ENCODE results near the gene NFATC3. TPM values are rescaled to one million over a fixed set of nuclear protein-coding genes. Genes with fewer than 3 reads are reported as not detected.
A peak's percentile ranks its signal among the peaks of the same experiment; 100 is the strongest.

The NFATC3 gene
- total and polyA plus RNA-seq, 2 donors (not counting 1 experiment from before 2014, with no cell fraction given) = 33.4 to 115 TPM

DNA sequence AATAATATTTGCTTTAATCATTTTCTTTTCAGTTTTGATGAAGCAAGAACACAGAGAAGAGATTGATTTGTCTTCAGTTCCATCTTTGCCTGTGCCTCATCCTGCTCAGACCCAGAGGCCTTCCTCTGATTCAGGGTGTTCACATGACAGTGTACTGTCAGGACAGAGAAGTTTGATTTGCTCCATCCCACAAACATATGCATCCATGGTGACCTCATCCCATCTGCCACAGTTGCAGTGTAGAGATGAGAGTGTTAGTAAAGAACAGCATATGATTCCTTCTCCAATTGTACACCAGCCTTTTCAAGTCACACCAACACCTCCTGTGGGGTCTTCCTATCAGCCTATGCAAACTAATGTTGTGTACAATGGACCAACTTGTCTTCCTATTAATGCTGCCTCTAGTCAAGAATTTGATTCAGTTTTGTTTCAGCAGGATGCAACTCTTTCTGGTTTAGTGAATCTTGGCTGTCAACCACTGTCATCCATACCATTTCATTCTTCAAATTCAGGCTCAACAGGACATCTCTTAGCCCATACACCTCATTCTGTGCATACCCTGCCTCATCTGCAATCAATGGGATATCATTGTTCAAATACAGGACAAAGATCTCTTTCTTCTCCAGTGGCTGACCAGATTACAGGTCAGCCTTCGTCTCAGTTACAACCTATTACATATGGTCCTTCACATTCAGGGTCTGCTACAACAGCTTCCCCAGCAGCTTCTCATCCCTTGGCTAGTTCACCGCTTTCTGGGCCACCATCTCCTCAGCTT lies 105.8 kb downstream of the NFATC3 start:
- H3K9ac ChIP-seq (ENCODE audit: low read length) = no peak overlapping the region
- no peak for DNase-seq
- no peaks in the 10 kb centered on the region for H3K27me3 Mint-ChIP-seq
- ChIA-PET CTCF (no interaction called here), POLR2A (no interaction called here)
- peaks cover 40% of the 10 kb centered on the region for H3K79me2 ChIP-seq (ENCODE audit: control insufficient read depth, insufficient read depth, low read length)
- no peaks in the 10 kb centered on the region for H3K27me3 ChIP-seq (replicated peaks in 1 of 4; ENCODE audit: control extremely low read depth in 1 of 4, control insufficient read depth in 3 of 4, insufficient read depth in 4 of 4, low read length in 3 of 4)
- peak overlapping the region; percentile 28 for H3K27ac Mint-ChIP-seq
- peaks cover 9 to 57% of the 10 kb centered on the region in 2 experiments for H3K36me3 ChIP-seq (replicated peaks in 1 of 2; ENCODE audit: control extremely low read depth in 1 of 2, control insufficient read depth in 1 of 2, extremely low read depth in 1 of 2, insufficient read depth in 2 of 2, low read length in 1 of 2)
- no peaks in the 10 kb centered on the region for H3K4me1 Mint-ChIP-seq
- TF ChIP-seq EZH2 (IDR thresholded peaks at IDR 0.05; ENCODE audit: borderline replicate concordance, insufficient read depth, low read depth, low read length, poor library complexity, severe bottlenecking) = no peak
- TF ChIP-seq, protein P1, sequence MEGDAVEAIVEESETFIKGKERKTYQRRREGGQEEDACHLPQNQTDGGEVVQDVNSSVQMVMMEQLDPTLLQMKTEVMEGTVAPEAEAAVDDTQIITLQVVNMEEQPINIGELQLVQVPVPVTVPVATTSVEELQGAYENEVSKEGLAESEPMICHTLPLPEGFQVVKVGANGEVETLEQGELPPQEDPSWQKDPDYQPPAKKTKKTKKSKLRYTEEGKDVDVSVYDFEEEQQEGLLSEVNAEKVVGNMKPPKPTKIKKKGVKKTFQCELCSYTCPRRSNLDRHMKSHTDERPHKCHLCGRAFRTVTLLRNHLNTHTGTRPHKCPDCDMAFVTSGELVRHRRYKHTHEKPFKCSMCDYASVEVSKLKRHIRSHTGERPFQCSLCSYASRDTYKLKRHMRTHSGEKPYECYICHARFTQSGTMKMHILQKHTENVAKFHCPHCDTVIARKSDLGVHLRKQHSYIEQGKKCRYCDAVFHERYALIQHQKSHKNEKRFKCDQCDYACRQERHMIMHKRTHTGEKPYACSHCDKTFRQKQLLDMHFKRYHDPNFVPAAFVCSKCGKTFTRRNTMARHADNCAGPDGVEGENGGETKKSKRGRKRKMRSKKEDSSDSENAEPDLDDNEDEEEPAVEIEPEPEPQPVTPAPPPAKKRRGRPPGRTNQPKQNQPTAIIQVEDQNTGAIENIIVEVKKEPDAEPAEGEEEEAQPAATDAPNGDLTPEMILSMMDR (IDR thresholded peaks at IDR 0.05) = no peak
- WGBS (ENCODE audit: insufficient coverage) = 95% methylated on average over 2 of the region's 2 CpGs
- no peak overlapping the region for H3K4me3 ChIP-seq (ENCODE audit: control extremely low read depth in 1 of 5, extremely low read depth in 1 of 5, insufficient read depth in 1 of 5, low read depth in 2 of 5, low read length in 4 of 5)
- H3K4me1 ChIP-seq (ENCODE audit: control insufficient read depth in 2 of 2, insufficient read depth in 2 of 2, low read length in 2 of 2) = no peaks in the 10 kb centered on the region
- H3K4me3 Mint-ChIP-seq = no peak overlapping the region
- intact Hi-C loops (cut with micrococcal nuclease) = no loop called here
- H2AFZ ChIP-seq (ENCODE audit: insufficient read depth, low read depth, low read length, poor library complexity, severe bottlenecking) = no peak overlapping the region
- peaks cover 0 to 8% (median 0%) of the 10 kb centered on the region in 3 donors for H3K9me3 ChIP-seq (ENCODE audit: control extremely low read depth in 1 of 3, control insufficient read depth in 2 of 3, insufficient read depth in 1 of 3, low read length in 2 of 3)
- H3K4me2 ChIP-seq (replicated peaks; ENCODE audit: low read depth, low read length, poor library complexity, severe bottlenecking) = no peak overlapping the region
- no peak overlapping the region for H3K27ac ChIP-seq (ENCODE audit: low read length in 2 of 2)
- no peak for ATAC-seq (ENCODE audit: low read depth)
- H3K9me3 Mint-ChIP-seq (ENCODE audit: insufficient read depth) = no peaks in the 10 kb centered on the region
- peaks cover 26% of the 10 kb centered on the region for H4K20me1 ChIP-seq (ENCODE audit: control insufficient read depth, insufficient read depth, low read length, poor library complexity, severe bottlenecking)

DNA sequence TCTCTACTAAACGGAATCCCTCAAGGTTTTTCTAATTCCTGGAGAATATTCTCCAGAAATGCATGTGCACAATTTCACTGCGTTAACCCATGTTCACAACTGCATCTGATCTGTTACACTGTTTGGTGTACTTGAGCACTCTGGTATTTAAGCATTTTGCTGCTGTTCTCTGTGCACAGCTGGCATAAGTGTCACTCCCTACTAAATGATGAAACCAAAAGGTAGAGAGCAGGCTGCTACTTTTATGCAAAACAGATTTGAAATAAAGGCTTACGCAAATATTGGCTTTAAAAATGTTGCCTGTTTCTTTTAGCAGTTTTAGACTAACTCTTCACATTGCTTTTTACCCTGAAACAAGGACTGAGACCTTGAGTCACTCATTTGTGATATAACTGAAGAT lies 109.1 kb downstream of the NFATC3 start:
- no peak for DNase-seq
- H3K4me1 ChIP-seq (ENCODE audit: control insufficient read depth in 2 of 2, insufficient read depth in 2 of 2, low read length in 2 of 2) = no peaks in the 10 kb centered on the region
- POLR2A ChIA-PET = no interaction called here
- Mint-ChIP-seq H3K9me3 (ENCODE audit: insufficient read depth) (no peaks in the 10 kb centered on the region), H3K27me3 (no peaks in the 10 kb centered on the region), H3K4me3 (no peak overlapping the region), H3K27ac (no peak overlapping the region), H3K4me1 (no peaks in the 10 kb centered on the region)
- intact Hi-C loops (cut with micrococcal nuclease) = no loop called here
- no peak overlapping the region for H3K4me2 ChIP-seq (replicated peaks; ENCODE audit: low read depth, low read length, poor library complexity, severe bottlenecking)
- H3K4me3 ChIP-seq (ENCODE audit: control extremely low read depth in 1 of 5, extremely low read depth in 1 of 5, insufficient read depth in 1 of 5, low read depth in 2 of 5, low read length in 4 of 5) = no peak overlapping the region
- H4K20me1 ChIP-seq (ENCODE audit: control insufficient read depth, insufficient read depth, low read length, poor library complexity, severe bottlenecking) = peaks cover 14% of the 10 kb centered on the region
- no peak for ATAC-seq (ENCODE audit: low read depth)
- CTCF ChIA-PET = interaction anchor here (0.6 to 0.8 kb wide), 2 partner anchors 188 to 379 kb away, joined by 4 read pairs; no protein-coding TSS in a partner anchor
- H3K9me3 ChIP-seq (ENCODE audit: control extremely low read depth in 1 of 3, control insufficient read depth in 2 of 3, insufficient read depth in 1 of 3, low read length in 2 of 3) = no peaks in the 10 kb centered on the region
- peak overlapping the region in 1 of 2 donors; percentile 33 for H3K27ac ChIP-seq (ENCODE audit: low read length in 2 of 2)
- H3K9ac ChIP-seq (ENCODE audit: low read length) = no peak overlapping the region
- TF ChIP-seq, protein P1 (IDR thresholded peaks at IDR 0.05) = no peak
- no peak for TF ChIP-seq EZH2 (IDR thresholded peaks at IDR 0.05; ENCODE audit: borderline replicate concordance, insufficient read depth, low read depth, low read length, poor library complexity, severe bottlenecking)
- peaks cover 3 to 39% of the 10 kb centered on the region in 2 experiments for H3K36me3 ChIP-seq (replicated peaks in 1 of 2; ENCODE audit: control extremely low read depth in 1 of 2, control insufficient read depth in 1 of 2, extremely low read depth in 1 of 2, insufficient read depth in 2 of 2, low read length in 1 of 2)
- H3K79me2 ChIP-seq (ENCODE audit: control insufficient read depth, insufficient read depth, low read length) = peaks cover 53% of the 10 kb centered on the region
- no peaks in the 10 kb centered on the region for H3K27me3 ChIP-seq (replicated peaks in 1 of 4; ENCODE audit: control extremely low read depth in 1 of 4, control insufficient read depth in 3 of 4, insufficient read depth in 4 of 4, low read length in 3 of 4)
- no peak overlapping the region for H2AFZ ChIP-seq (ENCODE audit: insufficient read depth, low read depth, low read length, poor library complexity, severe bottlenecking)
- 86% methylated on average over 1 of the region's 3 CpGs for WGBS (ENCODE audit: insufficient coverage)

Measured in B cell (primary cell).